SJCRH30 (cell line): ENCODE results near the gene CHN1. TPM values are rescaled to one million over a fixed set of nuclear protein-coding genes. Genes with fewer than 3 reads are reported as not detected.

Experiments
- DNase-seq, 2 experiments: peaks; one replicate each; pipeline ENCODE4 v3.0.0-alpha.2; 2015 to 2020
- H3K27ac ChIP-seq: fragments of 250-450 bp; sonication (Bioruptor Pico); 2 replicates; pipeline ENCODE4 v1.5.1; 2020; ENCODE audit warnings: mild to moderate bottlenecking, moderate library complexity
- H3K27me3 ChIP-seq: fragments of 250-450 bp; sonication (Bioruptor Pico); 2 replicates; pipeline ENCODE4 v1.5.1; 2020; ENCODE audit warnings: mild to moderate bottlenecking, moderate library complexity
- H3K36me3 ChIP-seq: fragments of 250-450 bp; sonication (Bioruptor Pico); 2 replicates; pipeline ENCODE4 v1.5.1; 2020; ENCODE audit warnings: mild to moderate bottlenecking, moderate library complexity
- H3K4me1 ChIP-seq: fragments of 250-450 bp; sonication (Bioruptor Pico); 2 replicates; pipeline ENCODE4 v1.5.1; 2020; ENCODE audit warnings: mild to moderate bottlenecking, moderate library complexity
- H3K4me3 ChIP-seq: fragments of 250-450 bp; sonication (Bioruptor Pico); 2 replicates; pipeline ENCODE4 v1.5.1; 2020; ENCODE audit warnings: mild to moderate bottlenecking, moderate library complexity
- H3K9me3 ChIP-seq: fragments of 250-450 bp; sonication (Bioruptor Pico); replicated peaks from 2 replicates; pipeline ENCODE4 v1.5.1; 2020; ENCODE audit warnings: mild to moderate bottlenecking, moderate library complexity
- total RNA-seq: library from RNA; depleted of rRNA; stranded (reverse); fragments of >200 nt; shearing (Covaris generic); gene quantifications from 2 replicates; pipeline ENCODE4 v1.2.3, GENCODE V29; 2014

Gene CHN1
- total RNA-seq, 1 experiment from 2014 or later: 71.8 TPM

GRCh38 chr2:174971868-174972781 lies 33.1 kb downstream of the CHN1 start:
- H3K36me3 ChIP-seq: no peaks in the 10 kb centered on the region
- peak overlapping the region; percentile 62 for H3K27ac ChIP-seq
- H3K4me3 ChIP-seq: no peak overlapping the region
- H3K9me3 ChIP-seq: no peaks in the 10 kb centered on the region
- peak; percentile 54 to 68 for DNase-seq
- H3K4me1 ChIP-seq: peaks cover 29% of the 10 kb centered on the region
- no peaks in the 10 kb centered on the region for H3K27me3 ChIP-seq

- H3K36me3 ChIP-seq: no peaks in the 10 kb centered on the region
- no peaks in the 10 kb centered on the region for H3K9me3 ChIP-seq
- H3K27ac ChIP-seq: no peak overlapping the region
- DNase-seq: no peak
- no peaks in the 10 kb centered on the region for H3K27me3 ChIP-seq
- no peak overlapping the region for H3K4me3 ChIP-seq
- peaks cover 43% of the 10 kb centered on the region for H3K4me1 ChIP-seq
Measured at GRCh38 chr2:174970092-174970491, 35.1 kb downstream of the CHN1 start.

- H3K36me3 ChIP-seq: no peaks in the 10 kb centered on the region
- no peaks in the 10 kb centered on the region for H3K9me3 ChIP-seq
- H3K4me3 ChIP-seq: no peak overlapping the region
- DNase-seq: no peak
- H3K27ac ChIP-seq: no peak overlapping the region
- peaks cover 52% of the 10 kb centered on the region for H3K4me1 ChIP-seq
- no peaks in the 10 kb centered on the region for H3K27me3 ChIP-seq
Measured at GRCh38 chr2:174969091-174969734, 36.0 kb downstream of the CHN1 start.

GRCh38 chr2:174967691-174968260 lies 37.4 kb downstream of the CHN1 start:
- Histone ChIP-seq H3K27ac (no peak overlapping the region), H3K36me3 (no peaks in the 10 kb centered on the region), H3K4me3 (no peak overlapping the region), H3K27me3 (no peaks in the 10 kb centered on the region), H3K4me1 (peaks cover 50% of the 10 kb centered on the region), H3K9me3 (no peaks in the 10 kb centered on the region)
- no peak for DNase-seq

- Histone ChIP-seq H3K27ac (no peak overlapping the region; the same call in 1 of the 2 replicates), H3K36me3 (no peaks in the 10 kb centered on the region), H3K27me3 (no peaks in the 10 kb centered on the region), H3K9me3 (no peaks in the 10 kb centered on the region), H3K4me3 (no peak overlapping the region), H3K4me1 (peaks cover 47% of the 10 kb centered on the region)
- DNase-seq: no peak
Measured at GRCh38 chr2:174967086-174967485, 38.1 kb downstream of the CHN1 start.

- no peaks in the 10 kb centered on the region for H3K27me3 ChIP-seq
- peak in 1 of 2 experiments; percentile 49 for DNase-seq
- peak overlapping the region; percentile 90 for H3K27ac ChIP-seq
- peak overlapping the region; percentile 5; the same call in 1 of the 2 replicates for H3K4me3 ChIP-seq
- H3K4me1 ChIP-seq: peaks cover 38% of the 10 kb centered on the region
- H3K9me3 ChIP-seq: no peaks in the 10 kb centered on the region
- no peaks in the 10 kb centered on the region for H3K36me3 ChIP-seq
Measured at GRCh38 chr2:174965992-174966744, 39.0 kb downstream of the CHN1 start.

GRCh38 chr2:174965551-174965950 lies 39.6 kb downstream of the CHN1 start:
- Histone ChIP-seq H3K4me3 (peak overlapping the region; percentile 5; the same call in 1 of the 2 replicates), H3K27ac (peak overlapping the region; percentile 90), H3K27me3 (no peaks in the 10 kb centered on the region), H3K36me3 (no peaks in the 10 kb centered on the region), H3K4me1 (peaks cover 38% of the 10 kb centered on the region), H3K9me3 (no peaks in the 10 kb centered on the region)
- DNase-seq: peak in 1 of 2 experiments; percentile 60

- Histone ChIP-seq H3K4me1 (peaks cover 33% of the 10 kb centered on the region), H3K27ac (peak overlapping the region; percentile 90)
- peak in 1 of 2 experiments; percentile 35 for DNase-seq
Measured at GRCh38 chr2:174964404-174964803, 40.8 kb downstream of the CHN1 start.

GRCh38 chr2:174963437-174964400 lies 41.5 kb downstream of the CHN1 start:
- no peaks in the 10 kb centered on the region for H3K27me3 ChIP-seq
- H3K4me1 ChIP-seq: peaks cover 33% of the 10 kb centered on the region
- H3K4me3 ChIP-seq: no peak overlapping the region
- no peaks in the 10 kb centered on the region for H3K36me3 ChIP-seq
- no peaks in the 10 kb centered on the region for H3K9me3 ChIP-seq
- H3K27ac ChIP-seq: peak overlapping the region; percentile 90
- DNase-seq: peak in 1 of 2 experiments; percentile 36

More at GRCh38 chr2:174964404-174964803, 40.8 kb downstream of the CHN1 start:
- no peaks in the 10 kb centered on the region for H3K9me3 ChIP-seq
- no peaks in the 10 kb centered on the region for H3K27me3 ChIP-seq
- no peaks in the 10 kb centered on the region for H3K36me3 ChIP-seq
- no peak overlapping the region for H3K4me3 ChIP-seq

- DNase-seq: no peak
- Histone ChIP-seq H3K4me3 (no peak overlapping the region), H3K27me3 (no peaks in the 10 kb centered on the region), H3K36me3 (no peaks in the 10 kb centered on the region), H3K9me3 (no peaks in the 10 kb centered on the region), H3K4me1 (peaks cover 13% of the 10 kb centered on the region), H3K27ac (no peak overlapping the region)
Measured at GRCh38 chr2:174959787-174960186, 45.4 kb downstream of the CHN1 start.

GRCh38 chr2:174957050-174957449 lies 48.1 kb downstream of the CHN1 start:
- peaks cover 11% of the 10 kb centered on the region for H3K4me1 ChIP-seq
- H3K4me3 ChIP-seq: no peak overlapping the region
- no peaks in the 10 kb centered on the region for H3K36me3 ChIP-seq
- no peak for DNase-seq
- H3K27me3 ChIP-seq: no peaks in the 10 kb centered on the region
- H3K27ac ChIP-seq: no peak overlapping the region
- no peaks in the 10 kb centered on the region for H3K9me3 ChIP-seq

GRCh38 chr2:174952607-174953006 lies 52.6 kb downstream of the CHN1 start:
- no peak overlapping the region for H3K4me3 ChIP-seq
- H3K9me3 ChIP-seq: no peaks in the 10 kb centered on the region
- peak overlapping the region; percentile 41 for H3K27ac ChIP-seq
- peaks cover 20% of the 10 kb centered on the region for H3K4me1 ChIP-seq
- H3K27me3 ChIP-seq: no peaks in the 10 kb centered on the region
- DNase-seq: peak in 1 of 2 experiments; percentile 47
- H3K36me3 ChIP-seq: no peaks in the 10 kb centered on the region

GRCh38 chr2:174951745-174952144 lies 53.4 kb downstream of the CHN1 start:
- no peaks in the 10 kb centered on the region for H3K9me3 ChIP-seq
- H3K27ac ChIP-seq: peak overlapping the region; percentile 41
- H3K4me1 ChIP-seq: peaks cover 20% of the 10 kb centered on the region
- DNase-seq: peak in 1 of 2 experiments; percentile 80
- no peaks in the 10 kb centered on the region for H3K27me3 ChIP-seq
- no peak overlapping the region for H3K4me3 ChIP-seq
- H3K36me3 ChIP-seq: no peaks in the 10 kb centered on the region
